Epithelial cell of esophagus (primary cell): ENCODE data around the gene EIF2S1.
"Not testable (repeated sequence)": the region's sequence is repeated elsewhere in the genome, so short reads cannot be mapped to it uniquely, and the experiment has no call there.

Experiments
- DNase-seq: peaks from one replicate; pipeline ENCODE4 v3.0.0; 2010; ENCODE audit warnings: low read depth
- H3K4me3 ChIP-seq: 2 replicates; pipeline ENCODE4 v1.5.1; 2011; ENCODE audit warnings: mild to moderate bottlenecking, low read length, control low read depth
- CTCF ChIP-seq: IDR thresholded peaks from 2 replicates; pipeline ENCODE4 v1.5.1; 2011; ENCODE audit warnings: low read depth, mild to moderate bottlenecking, low read length, control low read depth, inconsistent platforms; ENCODE audit not compliant: insufficient read depth; ENCODE audit errors: missing control alignments

Gene EIF2S1

GRCh38 chr14:67332468-67332867 lies 27.7 kb upstream of the EIF2S1 start:
- no peak for DNase-seq
- H3K4me3 ChIP-seq, result no peak overlapping the region
- no peak for TF ChIP-seq CTCF

GRCh38 chr14:67335781-67336180 lies 24.3 kb upstream of the EIF2S1 start:
- no peak overlapping the region for H3K4me3 ChIP-seq
- DNase-seq, result peak; percentile 46
- TF ChIP-seq CTCF, result peak; percentile 39

GRCh38 chr14:67341231-67341630 lies 18.9 kb upstream of the EIF2S1 start:
- DNase-seq, H3K4me3 ChIP-seq: not testable (repeated sequence)

- DNase-seq, result peak; percentile 92
- H3K4me3 ChIP-seq, result no peak overlapping the region
Measured at GRCh38 chr14:67343601-67344230, 16.4 kb upstream of the EIF2S1 start.

GRCh38 chr14:67345583-67345982 lies 14.5 kb upstream of the EIF2S1 start:
- no peak overlapping the region for H3K4me3 ChIP-seq
- DNase-seq, result peak; percentile 70
- TF ChIP-seq CTCF, result no peak

More at GRCh38 chr14:67343601-67344230, 16.4 kb upstream of the EIF2S1 start:
- no peak for TF ChIP-seq CTCF

- no peak for DNase-seq
- no peak for TF ChIP-seq CTCF
Measured at GRCh38 chr14:67352055-67352454, 8.1 kb upstream of the EIF2S1 start.

GRCh38 chr14:67357186-67357968 lies 2.8 kb upstream of the EIF2S1 start:
- no peak for TF ChIP-seq CTCF
- H3K4me3 ChIP-seq, result peak overlapping the region; percentile 99
- DNase-seq, result no peak

More at GRCh38 chr14:67352055-67352454, 8.1 kb upstream of the EIF2S1 start:
- no peak overlapping the region for H3K4me3 ChIP-seq
